Cardiac muscle cell (in vitro differentiated cells and primary cell): Measurements from ENCODE around the gene TSPAN3. TPM values are rescaled to one million over a fixed set of nuclear protein-coding genes. Genes with fewer than 3 reads are reported as not detected.

Source experiments
- DNase-seq, 2 donors: peaks; one replicate each; pipeline versions ENCODE4 v3.0.0 to v3.0.0-alpha.2; 2010 to 2017; ENCODE audit warnings: low read depth in 1 of 2, low spot score in 1 of 2
- H3K27ac ChIP-seq: fragments of 200-600 bp; sonication (generic); 2 replicates; pipeline ENCODE4 v1.5.1; 2016
- H3K27me3 ChIP-seq: fragments of 200-600 bp; sonication (generic); 2 replicates; pipeline ENCODE4 v1.6.0; 2016; ENCODE audit warnings: control low read depth
- H3K36me3 ChIP-seq: fragments of 200-600 bp; sonication (generic); 2 replicates; pipeline ENCODE4 v1.5.1; 2016; ENCODE audit warnings: control low read depth
- H3K4me1 ChIP-seq: fragments of 200-600 bp; sonication (generic); 2 replicates; pipeline ENCODE4 v1.8.1; 2017; ENCODE audit warnings: low read depth, mild to moderate bottlenecking, mixed run types
- H3K4me3 ChIP-seq: fragments of 200-600 bp; sonication (generic); 2 replicates; pipeline ENCODE4 v1.5.1; 2016; ENCODE audit warnings: mild to moderate bottlenecking
- H3K9me3 ChIP-seq: fragments of 200-600 bp; sonication (generic); 2 replicates; pipeline ENCODE4 v1.5.1; 2017; ENCODE audit warnings: low read depth, mild to moderate bottlenecking, control low read depth
- CTCF ChIP-seq: IDR thresholded peaks from 2 replicates; pipeline ENCODE4 v1.5.1; 2012; ENCODE audit warnings: low read depth, mild to moderate bottlenecking, low read length
- polyA plus RNA-seq: library from polyadenylated mRNA; unstranded; fragments of >200 nt; fragmentation: Nextera tagmentation; extraction: Ambion mirVana; gene quantifications from 2 replicates; pipeline ENCODE4 v1.2.1, GENCODE V29; 2016
- total RNA-seq: library from RNA; depleted of rRNA; stranded (reverse); fragments of >200 nt; gene quantifications from 2 replicates; pipeline ENCODE4 v1.2.3, GENCODE V29; 2016

Gene TSPAN3
- total and polyA plus RNA-seq, 2 experiments from 2014 or later = 316 to 427 TPM

DNA sequence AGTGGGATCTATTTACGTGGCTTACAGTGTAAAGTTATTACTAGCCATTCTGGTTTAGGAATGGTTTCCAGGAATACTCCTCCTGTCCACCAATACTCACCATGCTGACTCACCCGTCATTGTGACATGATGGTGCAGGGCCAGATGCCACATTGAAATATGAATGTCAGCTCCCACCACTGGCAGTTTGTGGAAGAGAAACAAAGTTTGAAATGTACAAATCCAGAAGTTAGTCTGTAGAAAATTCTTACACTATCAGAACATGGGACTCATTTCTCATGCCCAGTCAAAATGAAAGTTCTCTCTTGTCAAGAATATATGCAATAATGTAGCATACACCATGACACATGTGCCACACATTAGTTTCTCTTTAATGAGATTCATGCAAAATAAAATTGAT, 14.4 kb upstream of the TSPAN3 start:
- Histone ChIP-seq H3K27me3 (no peaks in the 10 kb centered on the region), H3K27ac (no peak overlapping the region), H3K4me3 (no peak overlapping the region), H3K9me3 (no peaks in the 10 kb centered on the region), H3K36me3 (no peaks in the 10 kb centered on the region), H3K4me1 (no peaks in the 10 kb centered on the region)
- DNase-seq = no peak
- no peak for TF ChIP-seq CTCF

- TF ChIP-seq CTCF = no peak
- H3K27me3 ChIP-seq = no peaks in the 10 kb centered on the region
Observed at GRCh38 chr15:77084436-77084835, 13.5 kb upstream of the TSPAN3 start.

DNA sequence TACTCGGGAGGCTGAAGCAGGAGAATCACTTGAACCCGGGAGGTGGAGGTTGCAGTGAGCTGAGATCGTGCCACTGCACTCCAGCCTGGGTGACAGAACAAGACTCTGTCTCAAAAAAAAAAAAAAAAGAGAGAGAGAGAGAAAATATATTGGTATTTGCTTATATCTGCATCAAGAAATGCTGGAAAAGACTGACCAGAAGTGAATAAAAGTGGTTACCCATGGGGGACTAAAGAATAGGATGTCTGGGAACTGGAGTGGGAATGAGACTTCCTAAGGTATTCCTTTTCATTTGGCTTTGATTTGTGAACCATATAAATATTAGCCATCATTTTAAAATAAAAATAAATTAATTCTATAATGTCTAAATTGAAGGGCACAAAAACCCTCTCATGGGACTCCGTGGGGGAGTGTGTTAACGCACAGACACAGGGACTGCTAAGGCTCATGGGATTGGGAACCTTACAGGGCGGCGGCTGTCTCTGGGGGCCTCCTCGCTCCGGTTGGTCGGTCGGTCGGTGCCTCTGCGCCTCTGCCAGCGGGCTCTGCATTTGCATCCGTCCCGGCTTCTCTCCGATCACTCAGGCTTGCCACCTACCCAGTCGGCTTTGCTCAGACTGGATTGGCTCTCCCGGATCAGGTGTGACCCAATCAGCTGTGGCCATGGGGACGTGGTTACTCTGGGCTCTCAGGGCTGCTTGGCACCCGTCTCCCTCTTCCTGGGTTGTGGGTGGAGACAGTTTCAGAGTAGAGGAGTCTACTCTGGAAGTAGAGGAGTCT, 12.7 kb upstream of the TSPAN3 start:
- no peak overlapping the region for H3K27ac ChIP-seq
- TF ChIP-seq CTCF = no peak
- DNase-seq = peak; percentile 88 to 91
- no peaks in the 10 kb centered on the region for H3K9me3 ChIP-seq
- no peaks in the 10 kb centered on the region for H3K4me1 ChIP-seq
- H3K36me3 ChIP-seq = no peaks in the 10 kb centered on the region
- H3K4me3 ChIP-seq = peak overlapping the region; percentile 7
- H3K27me3 ChIP-seq = no peaks in the 10 kb centered on the region

More at GRCh38 chr15:77084436-77084835, 13.5 kb upstream of the TSPAN3 start:
- Histone ChIP-seq H3K36me3 (no peaks in the 10 kb centered on the region), H3K27ac (no peak overlapping the region), H3K9me3 (no peaks in the 10 kb centered on the region), H3K4me3 (no peak overlapping the region), H3K4me1 (no peaks in the 10 kb centered on the region)
- no peak for DNase-seq

GRCh38 chr15:77081971-77082370, 11.1 kb upstream of the TSPAN3 start:
- H3K27ac ChIP-seq = no peak overlapping the region
- H3K9me3 ChIP-seq = no peaks in the 10 kb centered on the region
- no peak for DNase-seq
- no peaks in the 10 kb centered on the region for H3K36me3 ChIP-seq
- no peak for TF ChIP-seq CTCF
- H3K4me1 ChIP-seq = no peaks in the 10 kb centered on the region
- H3K27me3 ChIP-seq = no peaks in the 10 kb centered on the region
- H3K4me3 ChIP-seq = no peak overlapping the region

DNA sequence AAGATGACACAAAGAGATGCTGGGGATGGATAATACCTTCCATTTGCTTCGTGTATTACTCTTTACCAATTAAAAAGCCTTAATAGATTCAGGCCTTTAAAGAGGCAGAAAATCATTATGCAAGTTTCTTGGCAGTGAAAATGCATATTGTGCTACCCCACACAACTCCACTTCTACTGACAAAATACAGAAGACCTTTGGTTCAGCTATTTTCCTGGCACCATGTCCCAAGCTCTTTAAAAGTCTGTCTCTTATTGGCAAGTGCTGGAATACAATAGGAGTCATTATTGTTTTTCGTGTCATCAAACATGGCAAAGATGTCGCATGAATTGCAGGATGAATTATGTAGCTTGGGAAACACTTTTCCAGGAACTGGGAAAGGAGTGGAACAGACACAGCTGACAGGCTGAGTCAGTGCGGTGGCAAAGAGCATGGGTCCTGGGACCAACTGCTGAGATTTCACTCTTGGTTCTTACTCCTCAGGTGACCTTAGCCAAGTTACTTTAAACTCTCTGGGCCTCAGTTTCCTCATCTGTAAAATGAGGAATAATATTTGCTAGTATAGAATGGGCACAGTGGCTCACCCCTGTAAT, 5.5 kb upstream of the TSPAN3 start:
- H3K4me1 ChIP-seq = no peaks in the 10 kb centered on the region
- no peak for TF ChIP-seq CTCF
- no peaks in the 10 kb centered on the region for H3K9me3 ChIP-seq
- no peak overlapping the region for H3K27ac ChIP-seq
- H3K27me3 ChIP-seq = no peaks in the 10 kb centered on the region
- H3K4me3 ChIP-seq = no peak overlapping the region
- no peaks in the 10 kb centered on the region for H3K36me3 ChIP-seq
- peak in 1 of 2 donors; percentile 19 for DNase-seq
